ENCODE data around the gene EFR3B. TPM values are rescaled to one million over a fixed set of nuclear protein-coding genes. Genes with fewer than 3 reads are reported as not detected.
A peak's percentile ranks its signal among the peaks of the same experiment; 100 is the strongest.

EFR3B gene
- total and polyA plus RNA-seq, 5 experiments from 2014 or later: 0.05 to 0.14 (median 0.06) TPM; not detected in 2

GRCh38 chr2:25168256-25169072, 126.6 kb downstream of the EFR3B start, which contains the start of gene POMC:
POMC (minus strand) TSS chr2:25168580; CDS start chr2:25164772, 3,808 bp downstream.
- DNase-seq (peak in 8 of 10 donors; percentile 16 to 48 (median 31)), ATAC-seq (peak; percentile 69 to 75)
- H3K27me3 Mint-ChIP-seq: peaks cover 16 to 41% (median 27%) of the 10 kb centered on the region in 5 donors
- H3K4me3 Mint-ChIP-seq: peak within 1 kb of the TSS; percentile 66 to 91 (median 70)
- H3K36me3 Mint-ChIP-seq: no peaks in the 10 kb centered on the region
- peak within 1 kb of the TSS in 5 of 10 donors; percentile 28 to 80 (median 52) for H3K27ac Mint-ChIP-seq
- H3K9me3 Mint-ChIP-seq: no peaks in the 10 kb centered on the region
- H3K4me1 Mint-ChIP-seq: peaks cover 10 to 36% (median 26%) of the 10 kb centered on the region in 4 donors
- POLR2A ChIA-PET: interaction anchor here (0.5 to 1.2 kb wide), 5 partner anchors 10 to 1724 kb away, joined by 3 to 4 read pairs (median 4); no protein-coding TSS in a partner anchor

GRCh38 chr2:25169073-25169470, 127.2 kb downstream of the EFR3B start:
- POLR2A ChIA-PET: interaction anchor here (0.5 to 0.6 kb wide), 2 partner anchors 28 to 1723 kb away, joined by 3 to 4 read pairs; no protein-coding TSS in a partner anchor
- peaks cover 16 to 44% (median 32%) of the 10 kb centered on the region in 5 donors for H3K27me3 Mint-ChIP-seq
- H3K27ac Mint-ChIP-seq: peak overlapping the region in 4 of 10 donors; percentile 28 to 80 (median 54)
- H3K4me3 Mint-ChIP-seq: peak overlapping the region; percentile 66 to 91 (median 70)
- no peaks in the 10 kb centered on the region for H3K36me3 Mint-ChIP-seq
- ATAC-seq (no peak), DNase-seq (no peak)
- peaks cover 13 to 36% (median 26%) of the 10 kb centered on the region in 4 donors for H3K4me1 Mint-ChIP-seq
- H3K9me3 Mint-ChIP-seq: no peaks in the 10 kb centered on the region

GRCh38 chr2:25170888-25171287, 129.0 kb downstream of the EFR3B start:
- Mint-ChIP-seq H3K27ac (no peak overlapping the region), H3K9me3 (no peaks in the 10 kb centered on the region), H3K4me1 (peaks cover 11 to 27% (median 22%) of the 10 kb centered on the region in 4 donors), H3K4me3 (no peak overlapping the region), H3K36me3 (no peaks in the 10 kb centered on the region), H3K27me3 (peaks cover 16 to 48% (median 43%) of the 10 kb centered on the region in 5 donors)
- ATAC-seq: no peak
- POLR2A ChIA-PET: no interaction called here
- DNase-seq: no peak

GRCh38 chr2:25173719-25174118, 131.8 kb downstream of the EFR3B start:
- Mint-ChIP-seq H3K27ac (no peak overlapping the region), H3K9me3 (no peaks in the 10 kb centered on the region), H3K4me1 (peaks cover 2 to 11% (median 9%) of the 10 kb centered on the region in 4 donors), H3K27me3 (peaks cover 14 to 50% (median 36%) of the 10 kb centered on the region in 5 donors), H3K36me3 (no peaks in the 10 kb centered on the region), H3K4me3 (no peak overlapping the region)
- POLR2A ChIA-PET: no interaction called here
- ATAC-seq: no peak
- no peak for DNase-seq

- DNase-seq (no peak), ATAC-seq (no peak)
- Mint-ChIP-seq H3K4me3 (no peak overlapping the region), H3K4me1 (peaks cover 2 to 6% (median 5%) of the 10 kb centered on the region in 4 donors), H3K27ac (peak overlapping the region in 2 of 10 donors; percentile 14 to 34), H3K9me3 (no peaks in the 10 kb centered on the region), H3K27me3 (peaks cover 10 to 48% (median 30%) of the 10 kb centered on the region in 5 donors), H3K36me3 (no peaks in the 10 kb centered on the region)
- POLR2A ChIA-PET: no interaction called here
Measured at GRCh38 chr2:25174192-25174861, 132.5 kb downstream of the EFR3B start.

GRCh38 chr2:25176138-25176537, 134.3 kb downstream of the EFR3B start:
- DNase-seq (no peak), ATAC-seq (no peak)
- no peak overlapping the region for H3K27ac Mint-ChIP-seq
- peaks cover 3 to 35% (median 16%) of the 10 kb centered on the region in 5 donors for H3K27me3 Mint-ChIP-seq
- peaks cover 2 to 6% (median 5%) of the 10 kb centered on the region in 4 donors for H3K4me1 Mint-ChIP-seq
- no peaks in the 10 kb centered on the region for H3K36me3 Mint-ChIP-seq
- no peaks in the 10 kb centered on the region for H3K9me3 Mint-ChIP-seq
- POLR2A ChIA-PET: interaction anchor here (0.7 kb wide), 1 partner anchor 159 kb away, joined by 4 read pairs; no protein-coding TSS in a partner anchor
- H3K4me3 Mint-ChIP-seq: no peak overlapping the region

GRCh38 chr2:25176541-25177181, 134.8 kb downstream of the EFR3B start:
- no peak overlapping the region for H3K4me3 Mint-ChIP-seq
- no peaks in the 10 kb centered on the region for H3K36me3 Mint-ChIP-seq
- H3K4me1 Mint-ChIP-seq: peaks cover 2 to 6% (median 5%) of the 10 kb centered on the region in 4 donors
- ATAC-seq: no peak
- H3K27ac Mint-ChIP-seq: peak overlapping the region in 2 of 10 donors; percentile 16 to 18
- POLR2A ChIA-PET: no interaction called here
- no peak for DNase-seq
- peaks cover 3 to 35% (median 16%) of the 10 kb centered on the region in 5 donors for H3K27me3 Mint-ChIP-seq
- H3K9me3 Mint-ChIP-seq: no peaks in the 10 kb centered on the region

- POLR2A ChIA-PET: no interaction called here
- no peak overlapping the region for H3K4me3 Mint-ChIP-seq
- H3K27me3 Mint-ChIP-seq: peaks cover 3 to 35% (median 16%) of the 10 kb centered on the region in 5 donors
Measured at GRCh38 chr2:25177211-25177611, 135.3 kb downstream of the EFR3B start.

GRCh38 chr2:25178976-25179375, 137.1 kb downstream of the EFR3B start:
- POLR2A ChIA-PET: no interaction called here
- H3K36me3 Mint-ChIP-seq: no peaks in the 10 kb centered on the region
- no peaks in the 10 kb centered on the region for H3K9me3 Mint-ChIP-seq
- H3K4me1 Mint-ChIP-seq: peaks cover 0 to 1% (median 0%) of the 10 kb centered on the region in 4 donors
- no peak overlapping the region for H3K27ac Mint-ChIP-seq
- no peak overlapping the region for H3K4me3 Mint-ChIP-seq
- ATAC-seq (no peak), DNase-seq (no peak)
- peaks cover 3 to 31% (median 15%) of the 10 kb centered on the region in 5 donors for H3K27me3 Mint-ChIP-seq

More at GRCh38 chr2:25177211-25177611, 135.3 kb downstream of the EFR3B start:
- Mint-ChIP-seq H3K27ac (peak overlapping the region in 1 of 10 donors; percentile 18), H3K4me1 (peaks cover 2 to 6% (median 5%) of the 10 kb centered on the region in 4 donors), H3K36me3 (no peaks in the 10 kb centered on the region), H3K9me3 (no peaks in the 10 kb centered on the region)
- DNase-seq (no peak), ATAC-seq (no peak)

GRCh38 chr2:25184254-25184653, 142.4 kb downstream of the EFR3B start:
- Mint-ChIP-seq H3K36me3 (no peaks in the 10 kb centered on the region), H3K4me3 (no peak overlapping the region), H3K9me3 (no peaks in the 10 kb centered on the region), H3K27ac (peak overlapping the region in 1 of 10 donors; percentile 13), H3K27me3 (peaks cover 0 to 5% (median 3%) of the 10 kb centered on the region in 5 donors), H3K4me1 (no peaks in the 10 kb centered on the region)
- DNase-seq (peak in 1 of 10 donors; percentile 43), ATAC-seq (no peak)
- POLR2A ChIA-PET: no interaction called here

GRCh38 chr2:25187729-25188350, 146.0 kb downstream of the EFR3B start:
- no peak for ATAC-seq
- H3K27me3 Mint-ChIP-seq: peaks cover 0 to 5% (median 3%) of the 10 kb centered on the region in 5 donors

GRCh38 chr2:25188405-25188804, 146.5 kb downstream of the EFR3B start:
- ATAC-seq (no peak), DNase-seq (no peak)
- no peaks in the 10 kb centered on the region for H3K4me1 Mint-ChIP-seq
- no peaks in the 10 kb centered on the region for H3K9me3 Mint-ChIP-seq
- peak overlapping the region in 1 of 10 donors; percentile 50 for H3K27ac Mint-ChIP-seq
- H3K27me3 Mint-ChIP-seq: peaks cover 0 to 5% (median 3%) of the 10 kb centered on the region in 5 donors
- H3K36me3 Mint-ChIP-seq: no peaks in the 10 kb centered on the region
- POLR2A ChIA-PET: interaction anchor here (0.6 kb wide), 1 partner anchor 15 kb away, joined by 3 read pairs; no protein-coding TSS in a partner anchor
- no peak overlapping the region for H3K4me3 Mint-ChIP-seq

More at GRCh38 chr2:25187729-25188350, 146.0 kb downstream of the EFR3B start:
- POLR2A ChIA-PET: interaction anchor here (0.6 kb wide), 2 partner anchors 15 to 147 kb away, joined by 3 to 5 read pairs; no protein-coding TSS in a partner anchor
- Mint-ChIP-seq H3K27ac (peak overlapping the region in 1 of 10 donors; percentile 11), H3K4me3 (no peak overlapping the region), H3K4me1 (no peaks in the 10 kb centered on the region), H3K36me3 (no peaks in the 10 kb centered on the region), H3K9me3 (no peaks in the 10 kb centered on the region)
- DNase-seq: peak in 1 of 10 donors; percentile 30

Measured in naive thymus-derived CD8-positive, alpha-beta T cell (primary cell).